ENCODE data around the gene TSPEAR. TPM values are rescaled to one million over a fixed set of nuclear protein-coding genes. Genes with fewer than 3 reads are reported as not detected.
A peak's percentile ranks its signal among the peaks of the same experiment; 100 is the strongest.

TSPEAR gene
- total and polyA plus RNA-seq, 3 donors from 2014 or later: 0.53 to 0.62 (median 0.55) TPM

- Histone ChIP-seq H3K27me3 (no peaks in the 10 kb centered on the region), H3K27ac (no peak overlapping the region), H3K36me3 (ENCODE audit: low read depth, missing control alignments) (no peaks in the 10 kb centered on the region), H3K9me3 (no peaks in the 10 kb centered on the region), H3K4me1 (peaks cover 13% of the 10 kb centered on the region), H3K4me3 (no peak overlapping the region)
- no peak for TF ChIP-seq POLR2A (IDR thresholded peaks at IDR 0.05)
- no peak for TF ChIP-seq CTCF (IDR thresholded peaks at IDR 0.05)
- WGBS, 2 donors: 0 to 1% methylated on average over 15 to 46 of the region's 46 CpGs
- no peak for DNase-seq
- intact Hi-C loops (cut with DNase I; ENCODE audit: low total_unique reads): no loop called here
These were observed 4.4 kb downstream of the TSPEAR start for GRCh38 chr21:44706706-44707581.

- WGBS, 2 donors: 4 to 6% methylated on average over 27 to 54 of the region's 54 CpGs
- no peak overlapping the region for H3K27ac ChIP-seq
- H3K4me1 ChIP-seq: peaks cover 9% of the 10 kb centered on the region
- intact Hi-C loops (cut with DNase I; ENCODE audit: low total_unique reads): no loop called here
- H3K4me3 ChIP-seq: no peak overlapping the region
- no peaks in the 10 kb centered on the region for H3K27me3 ChIP-seq
- no peak for TF ChIP-seq POLR2A (IDR thresholded peaks at IDR 0.05)
- no peak for TF ChIP-seq CTCF (IDR thresholded peaks at IDR 0.05)
- peak; percentile 9 for DNase-seq
- H3K9me3 ChIP-seq: no peaks in the 10 kb centered on the region
- no peaks in the 10 kb centered on the region for H3K36me3 ChIP-seq (ENCODE audit: low read depth, missing control alignments)
These were observed 5.2 kb downstream of the TSPEAR start for GRCh38 chr21:44706026-44706705.

GRCh38 chr21:44704636-44705001 is 6.8 kb downstream of the TSPEAR start:
- TF ChIP-seq POLR2A (IDR thresholded peaks at IDR 0.05): no peak
- no peak for TF ChIP-seq CTCF (IDR thresholded peaks at IDR 0.05)
- intact Hi-C loops (cut with DNase I; ENCODE audit: low total_unique reads): no loop called here
- H3K27ac ChIP-seq: no peak overlapping the region
- peak; percentile 11 for DNase-seq
- WGBS, 2 donors: 16 to 30% methylated on average over 12 to 13 of the region's 13 CpGs
- no peak overlapping the region for H3K4me3 ChIP-seq
- H3K36me3 ChIP-seq (ENCODE audit: low read depth, missing control alignments): no peaks in the 10 kb centered on the region
- H3K27me3 ChIP-seq: no peaks in the 10 kb centered on the region
- no peaks in the 10 kb centered on the region for H3K9me3 ChIP-seq
- peaks cover 4% of the 10 kb centered on the region for H3K4me1 ChIP-seq

GRCh38 chr21:44703731-44704635 is 7.4 kb downstream of the TSPEAR start:
- TF ChIP-seq CTCF (IDR thresholded peaks at IDR 0.05) (no peak), POLR2A (IDR thresholded peaks at IDR 0.05) (no peak)
- Histone ChIP-seq H3K36me3 (ENCODE audit: low read depth, missing control alignments) (no peaks in the 10 kb centered on the region), H3K27ac (no peak overlapping the region), H3K9me3 (no peaks in the 10 kb centered on the region), H3K4me3 (no peak overlapping the region), H3K4me1 (no peaks in the 10 kb centered on the region), H3K27me3 (no peaks in the 10 kb centered on the region)
- intact Hi-C loops (cut with DNase I; ENCODE audit: low total_unique reads): no loop called here
- peak; percentile 6 for DNase-seq
- 43 to 69% methylated on average over 5 to 13 of the region's 13 CpGs for WGBS, 2 donors

Measured in testis (tissue), 3 donors.